Activated CD4-positive, CD25-positive, alpha-beta regulatory T cell treated with anti-CD3 and anti-CD28 coated beads, Interleukin-2, amount 50 U/mL, for 16 hours (primary cell): Measurements from ENCODE around the gene MRPL40.

Experiments
- DNase-seq: peaks from one replicate; pipeline ENCODE4 v3.0.0-alpha.2; 2020; ENCODE audit warnings: low read depth, low spot score

MRPL40 gene

GRCh38 chr22:19432133-19432851 is at the start of gene MRPL40:
Gene MRPL40, plus strand, starts transcription at chr22:19432545. Its CDS starts 10 bp downstream, at chr22:19432555.
- DNase-seq, result peak; percentile 75

GRCh38 chr22:19383292-19383691 is 49.1 kb upstream of the MRPL40 start:
- DNase-seq, result no peak

GRCh38 chr22:19385221-19385906 is 47.0 kb upstream of the MRPL40 start:
- no peak for DNase-seq

- DNase-seq, result no peak
Observed at GRCh38 chr22:19386248-19386647, 46.1 kb upstream of the MRPL40 start.

- no peak for DNase-seq
Observed at GRCh38 chr22:19387038-19387437, 45.3 kb upstream of the MRPL40 start.

GRCh38 chr22:19387575-19387974 is 44.8 kb upstream of the MRPL40 start:
- DNase-seq, result no peak

GRCh38 chr22:19393704-19394103 is 38.6 kb upstream of the MRPL40 start:
- DNase-seq, result no peak

- no peak for DNase-seq
Observed at GRCh38 chr22:19394274-19395050, 37.9 kb upstream of the MRPL40 start.

- no peak for DNase-seq
Observed at GRCh38 chr22:19395276-19395675, 37.1 kb upstream of the MRPL40 start.

- no peak for DNase-seq
Observed at GRCh38 chr22:19396561-19396933, 35.8 kb upstream of the MRPL40 start.

GRCh38 chr22:19396934-19397733 is 35.2 kb upstream of the MRPL40 start:
- DNase-seq, result no peak

- no peak for DNase-seq
Observed at GRCh38 chr22:19397734-19398104, 34.6 kb upstream of the MRPL40 start.

- DNase-seq, result no peak
Observed at GRCh38 chr22:19398206-19398605, 34.1 kb upstream of the MRPL40 start.

GRCh38 chr22:19398652-19399051 is 33.7 kb upstream of the MRPL40 start:
- DNase-seq, result no peak

- no peak for DNase-seq
Observed at GRCh38 chr22:19400881-19401280, 31.5 kb upstream of the MRPL40 start.

GRCh38 chr22:19401483-19401882 is 30.9 kb upstream of the MRPL40 start:
- DNase-seq, result no peak

GRCh38 chr22:19402642-19403191 is 29.6 kb upstream of the MRPL40 start:
- no peak for DNase-seq

- DNase-seq, result no peak
Observed at GRCh38 chr22:19404676-19405075, 27.7 kb upstream of the MRPL40 start.

- no peak for DNase-seq
Observed at GRCh38 chr22:19405133-19405532, 27.2 kb upstream of the MRPL40 start.

GRCh38 chr22:19405652-19406051 is 26.7 kb upstream of the MRPL40 start:
- no peak for DNase-seq

- DNase-seq, result no peak
Observed at GRCh38 chr22:19406281-19406811, 26.0 kb upstream of the MRPL40 start.
